NB4 (cell line): ENCODE data around the gene PPP1R12B.

ENCODE experiments used
- DNase-seq: peaks from one replicate; pipeline ENCODE4 v3.0.0; 2010; ENCODE audit warnings: low read depth
- H3K4me3 ChIP-seq: one replicate; pipeline ENCODE4 v1.5.1; 2011; ENCODE audit warnings: mild to moderate bottlenecking, low read depth, low read length, moderate library complexity
- MAX ChIP-seq: IDR thresholded peaks from 2 replicates; pipeline ENCODE4 v1.6.1; 2011; ENCODE audit warnings: low read depth, low read length
- MYC ChIP-seq: IDR thresholded peaks from 2 replicates; pipeline ENCODE4 v1.6.1; 2011; ENCODE audit warnings: low read depth, low read length
- POLR2A ChIP-seq: IDR thresholded peaks from 2 replicates; pipeline ENCODE4 v1.6.1; 2011; ENCODE audit warnings: mild to moderate bottlenecking; ENCODE audit not compliant: insufficient read length; ENCODE audit errors: extremely low read depth
- TF ChIP-seq, protein P1 (sequence below): IDR thresholded peaks from one replicate; pipeline ENCODE4 v1.5.1; 2012; ENCODE audit warnings: low read depth, low read length

PPP1R12B gene

GRCh38 chr1:202310071-202310725 lies 38.3 kb upstream of the PPP1R12B start:
- TF ChIP-seq, protein P1, sequence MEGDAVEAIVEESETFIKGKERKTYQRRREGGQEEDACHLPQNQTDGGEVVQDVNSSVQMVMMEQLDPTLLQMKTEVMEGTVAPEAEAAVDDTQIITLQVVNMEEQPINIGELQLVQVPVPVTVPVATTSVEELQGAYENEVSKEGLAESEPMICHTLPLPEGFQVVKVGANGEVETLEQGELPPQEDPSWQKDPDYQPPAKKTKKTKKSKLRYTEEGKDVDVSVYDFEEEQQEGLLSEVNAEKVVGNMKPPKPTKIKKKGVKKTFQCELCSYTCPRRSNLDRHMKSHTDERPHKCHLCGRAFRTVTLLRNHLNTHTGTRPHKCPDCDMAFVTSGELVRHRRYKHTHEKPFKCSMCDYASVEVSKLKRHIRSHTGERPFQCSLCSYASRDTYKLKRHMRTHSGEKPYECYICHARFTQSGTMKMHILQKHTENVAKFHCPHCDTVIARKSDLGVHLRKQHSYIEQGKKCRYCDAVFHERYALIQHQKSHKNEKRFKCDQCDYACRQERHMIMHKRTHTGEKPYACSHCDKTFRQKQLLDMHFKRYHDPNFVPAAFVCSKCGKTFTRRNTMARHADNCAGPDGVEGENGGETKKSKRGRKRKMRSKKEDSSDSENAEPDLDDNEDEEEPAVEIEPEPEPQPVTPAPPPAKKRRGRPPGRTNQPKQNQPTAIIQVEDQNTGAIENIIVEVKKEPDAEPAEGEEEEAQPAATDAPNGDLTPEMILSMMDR: no peak
- TF ChIP-seq MAX (no peak), POLR2A (no peak), MYC (no peak)
- H3K4me3 ChIP-seq: no peak overlapping the region
- no peak for DNase-seq

DNA sequence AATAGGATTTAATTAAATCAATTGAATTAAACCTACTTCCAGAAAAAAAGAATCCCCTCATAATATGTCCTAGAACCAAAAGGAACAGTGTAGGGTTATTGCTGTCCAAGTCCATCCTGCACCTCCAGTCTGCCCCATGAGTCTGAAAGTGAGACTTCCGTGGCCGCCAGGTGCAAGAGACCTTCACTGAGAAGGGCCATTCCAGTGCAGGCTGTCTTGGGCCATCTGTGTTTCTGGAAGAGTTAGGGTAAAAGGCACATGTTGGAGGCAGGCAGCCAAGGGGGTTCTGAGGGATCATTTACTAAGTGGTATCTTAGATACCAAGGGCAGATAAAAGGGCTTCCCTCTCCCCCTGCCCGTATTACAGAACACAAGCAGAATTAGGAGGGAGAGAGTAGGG lies 37.8 kb upstream of the PPP1R12B start:
- TF ChIP-seq, protein P1: no peak
- TF ChIP-seq MAX (no peak), POLR2A (no peak), MYC (no peak)
- no peak overlapping the region for H3K4me3 ChIP-seq
- DNase-seq: no peak

- DNase-seq: no peak
- TF ChIP-seq MAX (no peak), MYC (no peak), POLR2A (no peak)
- TF ChIP-seq, protein P1: no peak
- no peak overlapping the region for H3K4me3 ChIP-seq
Observed at GRCh38 chr1:202311875-202312635, 36.4 kb upstream of the PPP1R12B start.

GRCh38 chr1:202315576-202316168 lies 32.8 kb upstream of the PPP1R12B start:
- peak; percentile 70 for DNase-seq
- TF ChIP-seq, protein P1: peak; percentile 95
- no peak for TF ChIP-seq POLR2A

DNA sequence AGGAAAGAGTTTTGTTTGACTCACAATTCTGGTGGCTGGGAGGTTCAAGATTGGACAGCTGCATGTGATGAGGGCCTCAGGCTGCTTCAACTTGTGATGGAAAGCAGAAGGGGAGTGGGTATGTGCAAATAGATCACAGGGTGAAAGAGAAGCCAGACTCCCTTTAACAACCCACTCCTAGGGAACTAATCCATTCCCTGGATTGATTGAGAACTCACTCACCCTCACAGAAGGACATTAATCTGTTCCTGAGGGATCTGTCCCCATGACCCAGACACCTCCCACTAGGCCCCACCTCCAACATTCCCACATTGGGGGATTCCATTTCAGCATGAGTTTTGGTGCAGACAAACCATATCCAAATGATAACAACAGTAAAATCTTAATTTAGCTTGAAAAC lies 32.3 kb upstream of the PPP1R12B start:
- DNase-seq: no peak
- TF ChIP-seq MAX: no peak
- TF ChIP-seq POLR2A: no peak
- TF ChIP-seq MYC: no peak
- TF ChIP-seq, protein P1: no peak
- H3K4me3 ChIP-seq: no peak overlapping the region

More at GRCh38 chr1:202315576-202316168, 32.8 kb upstream of the PPP1R12B start:
- no peak overlapping the region for H3K4me3 ChIP-seq
